ENCODE measurements around the gene CCSER2. TPM values are rescaled to one million over a fixed set of nuclear protein-coding genes. Genes with fewer than 3 reads are reported as not detected.

Gene CCSER2
- total RNA-seq, 5 donors from 2014 or later (not counting 1 experiment from before 2014, with no cell fraction given) = 109 to 137 (median 115) TPM

GRCh38 chr10:84549368-84550165 is 221.2 kb downstream of the CCSER2 start:
- Mint-ChIP-seq H3K4me1 (no peaks in the 10 kb centered on the region), H3K27ac (no peak overlapping the region), H3K4me3 (no peak overlapping the region), H3K9me3 (no peaks in the 10 kb centered on the region), H3K36me3 (no peaks in the 10 kb centered on the region), H3K27me3 (peaks cover 17 to 18% of the 10 kb centered on the region in 2 donors)
- Histone ChIP-seq H3K4me3 (ENCODE audit: control insufficient read depth in 1 of 2, extremely low read depth in 1 of 2, low read length in 1 of 2) (no peak overlapping the region), H3K9me3 (no peaks in the 10 kb centered on the region), H3K27ac (ENCODE audit: low read length) (no peak overlapping the region), H3K4me1 (ENCODE audit: control insufficient read depth in 1 of 2, extremely low read depth in 1 of 2, insufficient read depth in 2 of 2, low read length in 2 of 2) (no peaks in the 10 kb centered on the region), H3K36me3 (ENCODE audit: control insufficient read depth in 2 of 2, extremely low read depth in 1 of 2, insufficient read depth in 1 of 2, low read length in 1 of 2) (no peaks in the 10 kb centered on the region), H3K27me3 (replicated peaks in 1 of 2; ENCODE audit: control insufficient read depth in 2 of 2, extremely low read depth in 1 of 2, insufficient read depth in 2 of 2, low read length in 1 of 2) (peaks cover 0 to 20% of the 10 kb centered on the region in 2 experiments)
- ChIA-PET CTCF (interaction anchor here (0.8 to 1.5 kb wide), 2 partner anchors 9 to 12 kb away, joined by 3 to 5 read pairs; no protein-coding TSS in a partner anchor), POLR2A (interaction anchor here in 1 of 2 donors (0.5 kb wide), 1 partner anchor 41 kb away, joined by 4 read pairs; no protein-coding TSS in a partner anchor)
- ATAC-seq (replicated peaks in 1 of 4) (no peak), DNase-seq (no peak)
- 59% methylated on average over 5 of the region's 11 CpGs for WGBS (ENCODE audit: insufficient coverage)

GRCh38 chr10:84550756-84551436 is 222.5 kb downstream of the CCSER2 start:
- Mint-ChIP-seq H3K27me3 (peaks cover 17 to 18% of the 10 kb centered on the region in 2 donors), H3K36me3 (no peaks in the 10 kb centered on the region), H3K9me3 (no peaks in the 10 kb centered on the region), H3K4me3 (no peak overlapping the region), H3K4me1 (no peaks in the 10 kb centered on the region), H3K27ac (no peak overlapping the region)
- H3K9me3 ChIP-seq = no peaks in the 10 kb centered on the region
- no peaks in the 10 kb centered on the region for H3K36me3 ChIP-seq (ENCODE audit: control insufficient read depth in 2 of 2, extremely low read depth in 1 of 2, insufficient read depth in 1 of 2, low read length in 1 of 2)
- CTCF ChIA-PET = interaction anchor here (0.8 to 1.5 kb wide), 2 partner anchors 9 to 11 kb away, joined by 3 to 4 read pairs; no protein-coding TSS in a partner anchor
- no peak overlapping the region for H3K4me3 ChIP-seq (ENCODE audit: control insufficient read depth in 1 of 2, extremely low read depth in 1 of 2, low read length in 1 of 2)
- no peak overlapping the region for H3K27ac ChIP-seq (ENCODE audit: low read length)
- POLR2A ChIA-PET = no interaction called here
- DNase-seq (no peak), ATAC-seq (replicated peaks in 1 of 4) (no peak)
- H3K27me3 ChIP-seq (replicated peaks in 1 of 2; ENCODE audit: control insufficient read depth in 2 of 2, extremely low read depth in 1 of 2, insufficient read depth in 2 of 2, low read length in 1 of 2) = peaks cover 0 to 20% of the 10 kb centered on the region in 2 experiments
- H3K4me1 ChIP-seq (ENCODE audit: control insufficient read depth in 1 of 2, extremely low read depth in 1 of 2, insufficient read depth in 2 of 2, low read length in 2 of 2) = no peaks in the 10 kb centered on the region
- WGBS (ENCODE audit: insufficient coverage) = 75% methylated on average over 1 of the region's 5 CpGs

GRCh38 chr10:84551437-84552120 is 223.2 kb downstream of the CCSER2 start:
- H3K27me3 Mint-ChIP-seq = peaks cover 16 to 18% of the 10 kb centered on the region in 2 donors
- DNase-seq = no peak
- 74% methylated on average over 2 of the region's 6 CpGs for WGBS (ENCODE audit: insufficient coverage)
- no peaks in the 10 kb centered on the region for H3K36me3 Mint-ChIP-seq
- H3K4me1 ChIP-seq (ENCODE audit: control insufficient read depth in 1 of 2, extremely low read depth in 1 of 2, insufficient read depth in 2 of 2, low read length in 2 of 2) = no peaks in the 10 kb centered on the region
- H3K4me1 Mint-ChIP-seq = no peaks in the 10 kb centered on the region
- H3K27me3 ChIP-seq (replicated peaks in 1 of 2; ENCODE audit: control insufficient read depth in 2 of 2, extremely low read depth in 1 of 2, insufficient read depth in 2 of 2, low read length in 1 of 2) = peaks cover 0 to 14% of the 10 kb centered on the region in 2 experiments
- H3K9me3 ChIP-seq = no peaks in the 10 kb centered on the region
- ATAC-seq (replicated peaks in 1 of 4) = no peak
- H3K4me3 Mint-ChIP-seq = no peak overlapping the region
- no peak overlapping the region for H3K27ac ChIP-seq (ENCODE audit: low read length)
- ChIA-PET CTCF (interaction anchor here in 1 of 2 donors (0.7 to 1.5 kb wide), 2 partner anchors 10 to 265 kb away, joined by 3 to 4 read pairs; no protein-coding TSS in a partner anchor), POLR2A (no interaction called here)
- H3K4me3 ChIP-seq (ENCODE audit: control insufficient read depth in 1 of 2, extremely low read depth in 1 of 2, low read length in 1 of 2) = no peak overlapping the region
- H3K36me3 ChIP-seq (ENCODE audit: control insufficient read depth in 2 of 2, extremely low read depth in 1 of 2, insufficient read depth in 1 of 2, low read length in 1 of 2) = no peaks in the 10 kb centered on the region
- H3K27ac Mint-ChIP-seq = no peak overlapping the region
- no peaks in the 10 kb centered on the region for H3K9me3 Mint-ChIP-seq

GRCh38 chr10:84552478-84552877 is 224.1 kb downstream of the CCSER2 start:
- WGBS (ENCODE audit: insufficient coverage) = no CpG with 5 or more reads among the region's 3 CpGs
- DNase-seq (no peak), ATAC-seq (replicated peaks in 1 of 4) (no peak)
- Mint-ChIP-seq H3K36me3 (no peaks in the 10 kb centered on the region), H3K27me3 (peaks cover 14 to 18% of the 10 kb centered on the region in 2 donors), H3K9me3 (no peaks in the 10 kb centered on the region), H3K4me1 (no peaks in the 10 kb centered on the region), H3K27ac (no peak overlapping the region), H3K4me3 (no peak overlapping the region)
- ChIA-PET POLR2A (interaction anchor here in 1 of 2 donors (0.6 kb wide), 1 partner anchor 140 kb away, joined by 3 read pairs; no protein-coding TSS in a partner anchor), CTCF (no interaction called here)
- Histone ChIP-seq H3K4me3 (ENCODE audit: control insufficient read depth in 1 of 2, extremely low read depth in 1 of 2, low read length in 1 of 2) (no peak overlapping the region), H3K9me3 (no peaks in the 10 kb centered on the region), H3K27me3 (replicated peaks in 1 of 2; ENCODE audit: control insufficient read depth in 2 of 2, extremely low read depth in 1 of 2, insufficient read depth in 2 of 2, low read length in 1 of 2) (peaks cover 0 to 13% of the 10 kb centered on the region in 2 experiments), H3K4me1 (ENCODE audit: control insufficient read depth in 1 of 2, extremely low read depth in 1 of 2, insufficient read depth in 2 of 2, low read length in 2 of 2) (no peaks in the 10 kb centered on the region), H3K36me3 (ENCODE audit: control insufficient read depth in 2 of 2, extremely low read depth in 1 of 2, insufficient read depth in 1 of 2, low read length in 1 of 2) (no peaks in the 10 kb centered on the region), H3K27ac (ENCODE audit: low read length) (no peak overlapping the region)

GRCh38 chr10:84562592-84562991 is 234.2 kb downstream of the CCSER2 start:
- H3K4me3 Mint-ChIP-seq = no peak overlapping the region
- H3K9me3 ChIP-seq = no peaks in the 10 kb centered on the region
- no peaks in the 10 kb centered on the region for H3K9me3 Mint-ChIP-seq
- peaks cover 0 to 4% (median 2%) of the 10 kb centered on the region in 3 donors for H3K4me1 Mint-ChIP-seq
- H3K27ac ChIP-seq (ENCODE audit: low read length) = no peak overlapping the region
- POLR2A ChIA-PET = no interaction called here
- H3K27ac Mint-ChIP-seq = no peak overlapping the region
- ATAC-seq (replicated peaks in 1 of 4) (no peak), DNase-seq (no peak)
- H3K36me3 ChIP-seq (ENCODE audit: control insufficient read depth in 2 of 2, extremely low read depth in 1 of 2, insufficient read depth in 1 of 2, low read length in 1 of 2) = no peaks in the 10 kb centered on the region
- H3K4me1 ChIP-seq (ENCODE audit: control insufficient read depth in 1 of 2, extremely low read depth in 1 of 2, insufficient read depth in 2 of 2, low read length in 2 of 2) = no peaks in the 10 kb centered on the region
- no peak overlapping the region for H3K4me3 ChIP-seq (ENCODE audit: control insufficient read depth in 1 of 2, extremely low read depth in 1 of 2, low read length in 1 of 2)
- peaks cover 33 to 36% of the 10 kb centered on the region in 2 donors for H3K27me3 Mint-ChIP-seq
- CTCF ChIA-PET = no interaction called here
- no CpG with 5 or more reads among the region's 6 CpGs for WGBS (ENCODE audit: insufficient coverage)
- peaks cover 0 to 10% of the 10 kb centered on the region in 2 experiments for H3K27me3 ChIP-seq (replicated peaks in 1 of 2; ENCODE audit: control insufficient read depth in 2 of 2, extremely low read depth in 1 of 2, insufficient read depth in 2 of 2, low read length in 1 of 2)
- no peaks in the 10 kb centered on the region for H3K36me3 Mint-ChIP-seq

- Mint-ChIP-seq H3K27ac (no peak overlapping the region), H3K9me3 (no peaks in the 10 kb centered on the region), H3K27me3 (peaks cover 37 to 38% of the 10 kb centered on the region in 2 donors), H3K36me3 (no peaks in the 10 kb centered on the region), H3K4me1 (peaks cover 0 to 4% (median 2%) of the 10 kb centered on the region in 3 donors), H3K4me3 (no peak overlapping the region)
- WGBS (ENCODE audit: insufficient coverage) = no CpG with 5 or more reads among the region's 5 CpGs
- DNase-seq (no peak), ATAC-seq (replicated peaks in 1 of 4) (no peak)
- no peaks in the 10 kb centered on the region for H3K4me1 ChIP-seq (ENCODE audit: control insufficient read depth in 1 of 2, extremely low read depth in 1 of 2, insufficient read depth in 2 of 2, low read length in 2 of 2)
- H3K4me3 ChIP-seq (ENCODE audit: control insufficient read depth in 1 of 2, extremely low read depth in 1 of 2, low read length in 1 of 2) = no peak overlapping the region
- H3K36me3 ChIP-seq (ENCODE audit: control insufficient read depth in 2 of 2, extremely low read depth in 1 of 2, insufficient read depth in 1 of 2, low read length in 1 of 2) = no peaks in the 10 kb centered on the region
- H3K9me3 ChIP-seq = no peaks in the 10 kb centered on the region
- no peak overlapping the region for H3K27ac ChIP-seq (ENCODE audit: low read length)
- ChIA-PET POLR2A (no interaction called here), CTCF (no interaction called here)
- H3K27me3 ChIP-seq (replicated peaks in 1 of 2; ENCODE audit: control insufficient read depth in 2 of 2, extremely low read depth in 1 of 2, insufficient read depth in 2 of 2, low read length in 1 of 2) = peaks cover 0 to 12% of the 10 kb centered on the region in 2 experiments
Observed at GRCh38 chr10:84563355-84563754, 235.0 kb downstream of the CCSER2 start.

Data from T-cell (primary cell).